GM12878 (cell line): ENCODE measurements around the gene PDIK1L. TPM values are rescaled to one million over a fixed set of nuclear protein-coding genes. Genes with fewer than 3 reads are reported as not detected.
"Not testable (repeated sequence)": the region's sequence is repeated elsewhere in the genome, so short reads cannot be mapped to it uniquely, and the experiment has no call there.

ENCODE experiments used
- ATAC-seq: fragments of 200-7000 bp; cut with Tn5 transposase; 3 replicates; pipeline ENCODE4 v1.9.1; 2020; ENCODE audit warnings: mild to moderate bottlenecking, moderate library complexity
- BruUV-seq: library from RNA; stranded (reverse); fragments of 400-500 nt; replicated peaks from 2 replicates; lab custom pipeline; 2021; lab: Mats Ljungman, UMichigan
- CTCF ChIA-PET: fragments of 300-600 bp; sonication (Branson Sonifier 250); formaldehyde crosslinking; extraction: SDS; loops from one replicate; lab custom pipeline; 2021; ENCODE audit warnings: inconsistent platforms; lab: Yijun Ruan, JAX
- POLR2A ChIA-PET: fragments of 350-600 bp; formaldehyde crosslinking; extraction: SDS; loops from one replicate; lab custom pipeline; 2021; ENCODE audit warnings: inconsistent platforms; lab: Charles Lee
- RAD21 ChIA-PET: fragments of 300-600 bp; sonication (Branson Sonifier 250); formaldehyde crosslinking; loops from one replicate; lab custom pipeline; 2023; ENCODE audit warnings: antibody characterized with exemption; ENCODE audit not compliant: unreplicated experiment; lab: Charles Lee
- SMC1A ChIA-PET: fragments of 300-600 bp; sonication (Branson Sonifier 250); formaldehyde crosslinking; loops from one replicate; lab custom pipeline; 2023; ENCODE audit not compliant: unreplicated experiment, uncharacterized antibody; lab: Charles Lee
- DNase-seq: peaks from one replicate; pipeline ENCODE4 v3.0.0-alpha.2; 2011; ENCODE audit warnings: low read depth, low spot score
- FAIRE-seq: peaks from 3 replicates; lab custom pipeline; 2011; peaks lifted over from hg19 to GRCh38; lab: Jason Lieb, UNC
- H2AFZ ChIP-seq: 2 replicates; pipeline ENCODE4 v1.6.0; 2011; ENCODE audit warnings: low read depth, low read length, control low read depth; ENCODE audit not compliant: control insufficient read depth
- H3K27ac ChIP-seq: 2 replicates; pipeline ENCODE4 v1.5.1; 2011; ENCODE audit warnings: control low read depth; ENCODE audit not compliant: control insufficient read depth, insufficient read depth
- H3K27me3 ChIP-seq, 2 experiments: replicated peaks in 1 of 2; 2 replicates each; pipeline versions ENCODE4 v1.6.0 to v1.6.1; 2011; ENCODE audit warnings: low read length in 1 of 2; ENCODE audit not compliant: control insufficient read depth in 2 of 2, insufficient read depth in 2 of 2
- H3K36me3 ChIP-seq, 2 experiments: 2 replicates each; pipeline ENCODE4 v1.5.1; 2011; ENCODE audit warnings: low read length in 1 of 2; ENCODE audit not compliant: control insufficient read depth in 2 of 2, insufficient read depth in 2 of 2
- H3K4me1 ChIP-seq: 2 replicates; pipeline ENCODE4 v1.6.1; 2011; ENCODE audit warnings: mild to moderate bottlenecking, low read length, moderate library complexity, mixed read lengths; ENCODE audit not compliant: control insufficient read depth, insufficient read depth
- H3K4me2 ChIP-seq: 2 replicates; pipeline ENCODE4 v1.6.0; 2011; ENCODE audit warnings: control low read depth; ENCODE audit not compliant: control insufficient read depth, insufficient read depth
- H3K4me3 ChIP-seq: fragments of 200-600 bp; sonication (generic); 2 replicates; pipeline ENCODE4 v1.5.1; 2016
- H3K79me2 ChIP-seq: 2 replicates; pipeline ENCODE4 v1.6.0; 2011; ENCODE audit warnings: low read length; ENCODE audit not compliant: control insufficient read depth, insufficient read depth
- H3K9ac ChIP-seq: 2 replicates; pipeline ENCODE4 v1.8.0; 2011; ENCODE audit warnings: low read length, control low read depth, mixed read lengths; ENCODE audit not compliant: control insufficient read depth, insufficient read depth
- H3K9me3 ChIP-seq: replicated peaks from 3 replicates; pipeline ENCODE4 v1.5.1; 2011; ENCODE audit warnings: mild to moderate bottlenecking, low read length; ENCODE audit not compliant: control insufficient read depth, insufficient read depth
- H4K20me1 ChIP-seq: 2 replicates; pipeline ENCODE4 v1.6.0; 2011; ENCODE audit not compliant: control insufficient read depth, insufficient read depth
- BMI1 ChIP-seq: fragments of 450-650 bp; IDR thresholded peaks from 2 replicates; pipeline ENCODE4 v1.6.1; 2016; ENCODE audit warnings: mild to moderate bottlenecking, moderate library complexity, borderline replicate concordance
- BRCA1 ChIP-seq: IDR thresholded peaks from 2 replicates; pipeline ENCODE4 v1.6.1; 2011; ENCODE audit warnings: low read depth, low read length, improper control_type of control experiment
- CBFB ChIP-seq: IDR thresholded peaks from 2 replicates; pipeline ENCODE4 v1.6.1; 2016; ENCODE audit warnings: antibody characterized with exemption, low read depth
- CREB1 ChIP-seq: IDR thresholded peaks from 2 replicates; pipeline ENCODE4 v1.6.1; 2012; ENCODE audit warnings: low read depth, mild to moderate bottlenecking, inconsistent platforms
- ETV6 ChIP-seq, 2 experiments: fragments of 450-650 bp in 1 of 2; IDR thresholded peaks in 1 of 2; conservative IDR thresholded peaks in 1 of 2; 2 replicates each; pipeline ENCODE4 v1.6.1; 2014; ENCODE audit warnings: antibody characterized with exemption in 1 of 2, borderline replicate concordance in 1 of 2, low read depth in 1 of 2, mild to moderate bottlenecking in 1 of 2, moderate library complexity in 1 of 2
- FOXM1 ChIP-seq: IDR thresholded peaks from 2 replicates; pipeline ENCODE4 v1.6.1; 2012; ENCODE audit warnings: low read depth, mild to moderate bottlenecking, inconsistent platforms, low read length, moderate library complexity
- GATAD2B ChIP-seq: fragments of 450-650 bp; conservative IDR thresholded peaks from 2 replicates; pipeline ENCODE4 v1.6.1; 2017; ENCODE audit warnings: low read depth, mild to moderate bottlenecking, moderate library complexity
- IKZF2 ChIP-seq, 2 experiments: fragments of 450-650 bp; IDR thresholded peaks; 2 replicates each; pipeline ENCODE4 v1.6.1; 2017; ENCODE audit warnings: mild to moderate bottlenecking in 2 of 2, moderate library complexity in 2 of 2
- IRF3 ChIP-seq: fragments of 450-650 bp; IDR thresholded peaks from 2 replicates; pipeline ENCODE4 v1.6.1; 2014; ENCODE audit warnings: mild to moderate bottlenecking
- JUND ChIP-seq: IDR thresholded peaks from 2 replicates; pipeline ENCODE4 v1.6.1; 2012; ENCODE audit warnings: low read depth, mild to moderate bottlenecking, low read length, improper control_type of control experiment, moderate library complexity
- NKRF ChIP-seq: fragments of 450-650 bp; conservative IDR thresholded peaks from 2 replicates; pipeline ENCODE4 v1.6.1; 2017; ENCODE audit warnings: mild to moderate bottlenecking, moderate library complexity
- NR2C1 ChIP-seq: fragments of 450-650 bp; IDR thresholded peaks from 2 replicates; pipeline ENCODE4 v1.6.1; 2017; ENCODE audit warnings: antibody characterized with exemption, mild to moderate bottlenecking, moderate library complexity
- NRF1 ChIP-seq: conservative IDR thresholded peaks from 2 replicates; pipeline ENCODE4 v1.6.1; 2011; ENCODE audit warnings: mild to moderate bottlenecking, low read depth, low read length, improper control_type of control experiment
- SMARCA5 ChIP-seq: fragments of 450-650 bp; IDR thresholded peaks from 2 replicates; pipeline ENCODE4 v1.6.1; 2017; ENCODE audit warnings: mild to moderate bottlenecking
- STAT1 ChIP-seq: fragments of 450-650 bp; conservative IDR thresholded peaks from 2 replicates; pipeline ENCODE4 v1.6.1; 2014; ENCODE audit warnings: antibody characterized with exemption, mild to moderate bottlenecking
- SUZ12 ChIP-seq: fragments of 200-600 bp; sonication (generic); IDR thresholded peaks from one replicate; pipeline ENCODE4 v1.6.1; 2018; ENCODE audit warnings: antibody characterized with exemption, mild to moderate bottlenecking; ENCODE audit not compliant: unreplicated experiment
- YY1 ChIP-seq: IDR thresholded peaks from 2 replicates; pipeline ENCODE4 v1.6.1; 2011; ENCODE audit warnings: low read depth, mild to moderate bottlenecking, low read length
- ZNF622 ChIP-seq: fragments of 450-650 bp; IDR thresholded peaks from 2 replicates; pipeline ENCODE4 v1.6.1; 2017; ENCODE audit warnings: mild to moderate bottlenecking, inconsistent platforms
- WGBS: methylation state at CpG from one replicate; pipeline ENCODE4 v1.1.6; 2016; ENCODE audit warnings: low lambda C conversion rate; ENCODE audit not compliant: insufficient replicate concordance, insufficient coverage; ENCODE audit errors: missing lambda C conversion rate; 5-methylcytosine and 5-hydroxymethylcytosine counted together
- in situ Hi-C: fragments of 300-500 bp; cut with MboI; formaldehyde crosslinking; loops from 9 replicates; pipeline ENCODE4 v1.14.3; 2018; ENCODE audit warnings: mixed read lengths
- intact Hi-C: fragments of 100-400 bp; cut with micrococcal nuclease; formaldehyde crosslinking; loops from one replicate; pipeline ENCODE4 v1.14.2; 2022; ENCODE audit not compliant: unreplicated experiment
- polyA plus RNA-seq, 11 experiments: library from polyadenylated mRNA; depleted of rRNA in 4 of 11; unstranded in 6 of 11; stranded (reverse) in 5 of 11; fragments of >200 nt; fragmentation: Nextera tagmentation in 4 of 11; fragmentation: Illumina TruSeq in 1 of 11; extraction: Ambion mirVana in 4 of 11; extraction: Trizol in 1 of 11; gene quantifications; 1 replicate in 1 of 11; 2 replicates in 10 of 11; pipeline versions ENCODE4 v1.2.1 to v1.2.3, GENCODE V29; 2011 to 2016; ENCODE audit warnings: inconsistent platforms in 2 of 11, missing spikeins in 2 of 11, low read depth in 1 of 11
- total RNA-seq, 4 experiments: library from RNA; depleted of rRNA in 3 of 4; stranded (reverse); fragments of >200 nt in 3 of 4; fragmentation: Illumina TruSeq in 1 of 4; extraction: Trizol in 1 of 4; gene quantifications; 2 replicates each; pipeline versions ENCODE4 v1.2.1 to v1.2.3, GENCODE V29; 2013 to 2021

The PDIK1L gene
- total and polyA plus RNA-seq, 10 of the 15 experiments (the other 5 are each of a cell fraction or from before 2014, with no cell fraction given): 4.0 to 15.9 (median 10.5) TPM

GRCh38 chr1:26092422-26092821, 19.2 kb upstream of the PDIK1L start:
- intact Hi-C loops: no loop called here
- H3K27ac ChIP-seq: no peak overlapping the region
- no peak overlapping the region for H3K4me3 ChIP-seq
- ATAC-seq (no peak), FAIRE-seq (no peak)
- no peaks in the 10 kb centered on the region for H3K9me3 ChIP-seq
- in situ Hi-C loops: no loop called here
- CTCF ChIA-PET: no interaction called here
- TF ChIP-seq CBFB (no peak), JUND (no peak), BMI1 (no peak), SMARCA5 (no peak), NKRF (no peak), CREB1 (no peak), ETV6 (conservative IDR thresholded peaks at IDR 0.05 in 1 of 2, IDR thresholded peaks at IDR 0.05 in 1 of 2; ENCODE audit: borderline replicate concordance in 1 of 2, low read depth in 1 of 2) (no peak), YY1 (no peak), IRF3 (no peak), GATAD2B (no peak), BRCA1 (no peak), STAT1 (no peak), ZNF622 (no peak), IKZF2 (IDR thresholded peaks at IDR 0.05) (no peak), SUZ12 (no peak), NR2C1 (no peak), FOXM1 (no peak), NRF1 (no peak)
- TF ChIP-seq, all 136 proteins: peak for 0
- WGBS: 22% methylated on average over 7 of the region's 7 CpGs
- POLR2A ChIA-PET: no interaction called here
- Histone ChIP-seq H3K36me3 (no peaks in the 10 kb centered on the region), H3K4me1 (no peaks in the 10 kb centered on the region), H3K79me2 (no peaks in the 10 kb centered on the region), H3K4me2 (no peak overlapping the region), H3K9ac (no peak overlapping the region), H3K27me3 (peaks cover 2 to 7% of the 10 kb centered on the region in 2 experiments; a peak in 2 of 4 replicates), H4K20me1 (no peaks in the 10 kb centered on the region), H2AFZ (no peak overlapping the region)
- RAD21 ChIA-PET: no interaction called here
- no peak for DNase-seq
- SMC1A ChIA-PET: no interaction called here
- BruUV-seq: no TSS peak

- POLR2A ChIA-PET, H3K4me3 ChIP-seq, in situ Hi-C loops, intact Hi-C loops, FAIRE-seq, H3K9me3 ChIP-seq, H2AFZ ChIP-seq, CTCF ChIA-PET, H3K36me3 ChIP-seq, H4K20me1 ChIP-seq, H3K4me2 ChIP-seq, H3K9ac ChIP-seq, RAD21 ChIA-PET, H3K4me1 ChIP-seq, H3K27ac ChIP-seq, H3K79me2 ChIP-seq, BruUV-seq, H3K27me3 ChIP-seq, DNase-seq, ATAC-seq, SMC1A ChIA-PET: not testable (repeated sequence)
- WGBS: 13% methylated on average over 6 of the region's 6 CpGs
Observed at GRCh38 chr1:26093569-26093968, 18.1 kb upstream of the PDIK1L start.
